GM23248 (cell line): Measurements from ENCODE around the gene CDH20. TPM values are rescaled to one million over a fixed set of nuclear protein-coding genes. Genes with fewer than 3 reads are reported as not detected.

Experiments used
- DNase-seq: peaks from one replicate; pipeline ENCODE4 v3.0.0-alpha.2; 2015
- H2AFZ ChIP-seq: fragments of 200-600 bp; sonication (generic); 2 replicates; pipeline ENCODE4 v1.6.1; 2016; ENCODE audit warnings: antibody characterized with exemption
- H3F3A ChIP-seq: fragments of 200-600 bp; sonication (generic); 2 replicates; pipeline ENCODE4 v1.6.1; 2016; ENCODE audit warnings: mild to moderate bottlenecking, antibody characterized with exemption, mixed run types; ENCODE audit not compliant: insufficient read depth
- H3K27ac ChIP-seq: fragments of 200-600 bp; sonication (generic); 2 replicates; pipeline ENCODE4 v1.5.1; 2016; ENCODE audit warnings: mild to moderate bottlenecking
- H3K27me3 ChIP-seq: fragments of 200-600 bp; sonication (generic); replicated peaks from 2 replicates; pipeline ENCODE4 v1.6.1; 2016; ENCODE audit warnings: mild to moderate bottlenecking; ENCODE audit not compliant: insufficient read depth
- H3K36me3 ChIP-seq: fragments of 200-600 bp; sonication (generic); 2 replicates; pipeline ENCODE4 v1.6.1; 2016; ENCODE audit warnings: low read depth, mild to moderate bottlenecking
- H3K4me1 ChIP-seq: fragments of 200-600 bp; sonication (generic); 2 replicates; pipeline ENCODE4 v1.6.1; 2016; ENCODE audit warnings: mild to moderate bottlenecking; ENCODE audit not compliant: insufficient read depth
- H3K4me2 ChIP-seq: fragments of 200-600 bp; sonication (generic); one replicate; pipeline ENCODE4 v1.6.1; 2016; ENCODE audit warnings: mild to moderate bottlenecking; ENCODE audit not compliant: unreplicated experiment
- H3K4me3 ChIP-seq: fragments of 200-600 bp; sonication (generic); 2 replicates; pipeline ENCODE4 v1.5.1; 2016; ENCODE audit warnings: mild to moderate bottlenecking
- H3K79me2 ChIP-seq: fragments of 200-600 bp; sonication (generic); 2 replicates; pipeline ENCODE4 v1.6.1; 2016; ENCODE audit warnings: mild to moderate bottlenecking; ENCODE audit not compliant: insufficient read depth
- H3K9ac ChIP-seq: fragments of 200-600 bp; sonication (generic); 2 replicates; pipeline ENCODE4 v1.6.1; 2016; ENCODE audit warnings: mild to moderate bottlenecking
- H3K9me2 ChIP-seq: fragments of 200-600 bp; sonication (generic); 2 replicates; pipeline ENCODE4 v1.6.1; 2016; ENCODE audit warnings: mixed run types, mild to moderate bottlenecking, moderate library complexity; ENCODE audit not compliant: insufficient read depth
- H3K9me3 ChIP-seq: fragments of 200-600 bp; sonication (generic); one replicate; pipeline ENCODE4 v1.6.1; 2017; ENCODE audit warnings: low read depth
- H4K20me1 ChIP-seq: fragments of 200-600 bp; sonication (generic); 2 replicates; pipeline ENCODE4 v1.6.0; 2016; ENCODE audit not compliant: insufficient read depth
- EZH2 ChIP-seq: fragments of 200-600 bp; sonication (generic); IDR thresholded peaks from 2 replicates; pipeline ENCODE4 v1.6.1; 2018; ENCODE audit warnings: antibody characterized with exemption, mild to moderate bottlenecking; ENCODE audit not compliant: insufficient read depth, poor library complexity, severe bottlenecking
- EZH2phosphoT487 ChIP-seq: fragments of 200-600 bp; sonication (generic); IDR thresholded peaks from 2 replicates; pipeline ENCODE4 v1.6.1; 2018; ENCODE audit warnings: antibody characterized with exemption, moderate library complexity, mild to moderate bottlenecking, low read depth; ENCODE audit not compliant: insufficient read depth
- WGBS, 2 experiments: methylation state at CpG; one replicate each; pipeline ENCODE4 v1.1.6; 2015 to 2017; ENCODE audit warnings: low lambda C conversion rate in 2 of 2, low coverage in 1 of 2; ENCODE audit errors: missing lambda C conversion rate in 2 of 2; 5-methylcytosine and 5-hydroxymethylcytosine counted together
- in situ Hi-C: fragments of 300-500 bp; cut with MboI; formaldehyde crosslinking; loops from 2 replicates; pipeline ENCODE4 v1.15.0; 2020
- polyA plus RNA-seq: library from polyadenylated mRNA; unstranded; fragments of >200 nt; fragmentation: Nextera tagmentation; extraction: Ambion mirVana; gene quantifications from 2 replicates; pipeline ENCODE4 v1.2.1, GENCODE V29; 2016
- total RNA-seq: library from RNA; depleted of rRNA; stranded (reverse); fragments of >200 nt; shearing (Covaris generic); gene quantifications from 2 replicates; pipeline ENCODE4 v1.2.3, GENCODE V29; 2014

CDH20 gene
- total and polyA plus RNA-seq, 2 experiments from 2014 or later: not detected

- Histone ChIP-seq H3K36me3 (no peaks in the 10 kb centered on the region), H3K4me3 (no peak overlapping the region), H3K9ac (no peak overlapping the region), H3K9me3 (no peaks in the 10 kb centered on the region), H2AFZ (no peak overlapping the region), H3K4me2 (no peak overlapping the region), H3K9me2 (no peaks in the 10 kb centered on the region), H3K4me1 (no peaks in the 10 kb centered on the region), H3K79me2 (no peaks in the 10 kb centered on the region), H4K20me1 (no peaks in the 10 kb centered on the region), H3F3A (no peaks in the 10 kb centered on the region), H3K27ac (no peak overlapping the region), H3K27me3 (no peaks in the 10 kb centered on the region)
- TF ChIP-seq EZH2: no peak
- TF ChIP-seq EZH2phosphoT487: no peak
- no peak for DNase-seq
- 68 to 76% methylated on average over 5 of the region's 5 CpGs for WGBS, 2 experiments
- in situ Hi-C loops: no loop called here
Observed at GRCh38 chr18:61290616-61291015, 42.6 kb upstream of the CDH20 start.

GRCh38 chr18:61292280-61293035 is 40.8 kb upstream of the CDH20 start:
- Histone ChIP-seq H3K27me3 (no peaks in the 10 kb centered on the region), H3K9me2 (no peaks in the 10 kb centered on the region), H3K9me3 (no peaks in the 10 kb centered on the region), H3K4me3 (no peak overlapping the region), H4K20me1 (no peaks in the 10 kb centered on the region), H3K9ac (no peak overlapping the region), H3K27ac (no peak overlapping the region), H3K4me1 (no peaks in the 10 kb centered on the region), H2AFZ (no peak overlapping the region), H3K79me2 (no peaks in the 10 kb centered on the region), H3F3A (no peaks in the 10 kb centered on the region), H3K4me2 (no peak overlapping the region), H3K36me3 (no peaks in the 10 kb centered on the region)
- TF ChIP-seq EZH2phosphoT487 (no peak), EZH2 (no peak)
- DNase-seq: no peak
- 10 to 16% methylated on average over 4 of the region's 4 CpGs for WGBS, 2 experiments
- in situ Hi-C loops: no loop called here

DNA sequence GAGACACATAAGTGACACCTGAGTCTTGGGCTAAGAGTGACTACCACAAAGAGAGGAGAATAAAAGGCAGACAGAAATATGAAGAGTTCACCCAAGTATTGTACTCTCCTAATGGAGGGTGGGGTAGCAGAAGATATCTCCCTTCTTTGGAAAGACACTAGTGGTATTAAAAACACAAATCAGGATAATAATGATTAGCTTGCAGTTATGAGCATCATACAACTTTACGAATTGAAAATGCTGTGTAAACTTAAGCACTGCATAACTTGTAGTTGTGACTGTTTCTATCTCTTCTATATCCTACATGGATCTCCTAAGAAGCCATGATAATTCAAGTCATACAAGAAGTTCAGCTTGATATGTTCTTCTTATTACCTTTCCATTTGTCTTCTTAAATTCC is 38.1 kb upstream of the CDH20 start:
- Histone ChIP-seq H3K4me1 (no peaks in the 10 kb centered on the region), H3K9ac (no peak overlapping the region), H3K9me3 (no peaks in the 10 kb centered on the region), H3F3A (no peaks in the 10 kb centered on the region), H3K27ac (no peak overlapping the region), H2AFZ (no peak overlapping the region), H3K9me2 (no peaks in the 10 kb centered on the region), H3K4me2 (no peak overlapping the region), H3K27me3 (no peaks in the 10 kb centered on the region), H4K20me1 (no peaks in the 10 kb centered on the region), H3K4me3 (no peak overlapping the region), H3K36me3 (no peaks in the 10 kb centered on the region), H3K79me2 (no peaks in the 10 kb centered on the region)
- WGBS, 2 experiments: 53 to 56% methylated on average over 1 of the region's 1 CpG
- in situ Hi-C loops: no loop called here
- no peak for TF ChIP-seq EZH2
- no peak for TF ChIP-seq EZH2phosphoT487
- DNase-seq: no peak

GRCh38 chr18:61308004-61308403 is 25.2 kb upstream of the CDH20 start:
- Histone ChIP-seq H3F3A (no peaks in the 10 kb centered on the region), H3K79me2 (no peaks in the 10 kb centered on the region), H2AFZ (no peak overlapping the region), H3K9ac (no peak overlapping the region), H3K4me2 (no peak overlapping the region), H3K4me3 (no peak overlapping the region), H4K20me1 (no peaks in the 10 kb centered on the region), H3K9me3 (no peaks in the 10 kb centered on the region), H3K36me3 (no peaks in the 10 kb centered on the region), H3K27me3 (peaks cover 4% of the 10 kb centered on the region; the same call in 1 of the 2 replicates), H3K4me1 (no peaks in the 10 kb centered on the region), H3K9me2 (no peaks in the 10 kb centered on the region), H3K27ac (no peak overlapping the region)
- DNase-seq: no peak
- in situ Hi-C loops: no loop called here
- TF ChIP-seq EZH2phosphoT487 (no peak), EZH2 (no peak)
- 56 to 59% methylated on average over 3 of the region's 3 CpGs for WGBS, 2 experiments
